ENCODE results near the gene CCT4.
"Not testable (repeated sequence)": the region's sequence is repeated elsewhere in the genome, so short reads cannot be mapped to it uniquely, and the experiment has no call there.

The CCT4 gene

DNA sequence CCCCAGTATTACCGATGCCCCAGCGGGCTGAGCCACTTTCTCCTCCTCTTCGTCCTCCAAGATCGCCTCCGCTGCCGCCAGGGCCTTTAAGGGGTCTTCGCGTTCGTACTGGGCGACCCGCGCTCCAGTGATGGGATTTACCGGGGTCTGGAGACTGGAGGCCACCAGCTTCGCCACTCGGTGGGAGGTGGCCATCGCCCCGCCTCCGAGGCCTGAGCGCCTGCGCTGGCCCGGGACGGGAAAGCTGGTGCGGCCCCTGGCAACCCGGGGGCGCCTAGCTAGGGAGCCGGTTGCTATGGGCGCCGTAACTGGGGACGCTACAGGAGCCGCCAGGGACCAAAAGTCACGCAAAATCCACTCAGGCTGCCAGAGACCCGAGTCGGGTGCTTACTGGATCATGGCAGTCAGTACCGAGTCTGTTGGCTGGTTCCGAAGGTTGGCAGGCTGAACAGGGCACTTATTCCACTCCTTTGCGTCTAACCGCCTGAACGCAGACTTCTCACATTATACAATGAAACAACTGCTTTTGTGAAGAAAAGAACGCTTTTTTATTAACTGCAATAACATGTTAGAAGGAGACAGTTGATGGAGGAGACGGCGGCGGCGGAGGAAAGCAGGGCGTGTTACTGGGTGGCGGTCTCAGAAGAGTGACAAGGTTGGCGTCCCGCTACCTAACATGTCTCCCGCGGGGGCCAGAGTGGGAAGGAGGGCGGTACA is 34.5 kb downstream of the CCT4 start, which contains the start of gene FAM161A:
Gene FAM161A (minus strand): TSS at position 214 of the 717 bp plus-strand sequence. CDS start 19 bp downstream, at position 195.
- peak; percentile 72 for DNase-seq
- Histone ChIP-seq H3K27ac (peak within 1 kb of the TSS; percentile 52), H3K36me3 (replicated peaks) (no peaks in the 10 kb centered on the region), H3K27me3 (replicated peaks) (no peaks in the 10 kb centered on the region), H3K4me3 (ENCODE audit: low read depth, low read length) (peak within 1 kb of the TSS; percentile 88)
- in situ Hi-C loops (cut with HindIII; ENCODE audit: low pct_ligation_motif_present, low sequenced_read_pairs) = no loop called here
- TF ChIP-seq, protein P1, sequence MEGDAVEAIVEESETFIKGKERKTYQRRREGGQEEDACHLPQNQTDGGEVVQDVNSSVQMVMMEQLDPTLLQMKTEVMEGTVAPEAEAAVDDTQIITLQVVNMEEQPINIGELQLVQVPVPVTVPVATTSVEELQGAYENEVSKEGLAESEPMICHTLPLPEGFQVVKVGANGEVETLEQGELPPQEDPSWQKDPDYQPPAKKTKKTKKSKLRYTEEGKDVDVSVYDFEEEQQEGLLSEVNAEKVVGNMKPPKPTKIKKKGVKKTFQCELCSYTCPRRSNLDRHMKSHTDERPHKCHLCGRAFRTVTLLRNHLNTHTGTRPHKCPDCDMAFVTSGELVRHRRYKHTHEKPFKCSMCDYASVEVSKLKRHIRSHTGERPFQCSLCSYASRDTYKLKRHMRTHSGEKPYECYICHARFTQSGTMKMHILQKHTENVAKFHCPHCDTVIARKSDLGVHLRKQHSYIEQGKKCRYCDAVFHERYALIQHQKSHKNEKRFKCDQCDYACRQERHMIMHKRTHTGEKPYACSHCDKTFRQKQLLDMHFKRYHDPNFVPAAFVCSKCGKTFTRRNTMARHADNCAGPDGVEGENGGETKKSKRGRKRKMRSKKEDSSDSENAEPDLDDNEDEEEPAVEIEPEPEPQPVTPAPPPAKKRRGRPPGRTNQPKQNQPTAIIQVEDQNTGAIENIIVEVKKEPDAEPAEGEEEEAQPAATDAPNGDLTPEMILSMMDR (IDR thresholded peaks at IDR 0.05; ENCODE audit: low read depth, low read length, missing control alignments) = no peak

DNA sequence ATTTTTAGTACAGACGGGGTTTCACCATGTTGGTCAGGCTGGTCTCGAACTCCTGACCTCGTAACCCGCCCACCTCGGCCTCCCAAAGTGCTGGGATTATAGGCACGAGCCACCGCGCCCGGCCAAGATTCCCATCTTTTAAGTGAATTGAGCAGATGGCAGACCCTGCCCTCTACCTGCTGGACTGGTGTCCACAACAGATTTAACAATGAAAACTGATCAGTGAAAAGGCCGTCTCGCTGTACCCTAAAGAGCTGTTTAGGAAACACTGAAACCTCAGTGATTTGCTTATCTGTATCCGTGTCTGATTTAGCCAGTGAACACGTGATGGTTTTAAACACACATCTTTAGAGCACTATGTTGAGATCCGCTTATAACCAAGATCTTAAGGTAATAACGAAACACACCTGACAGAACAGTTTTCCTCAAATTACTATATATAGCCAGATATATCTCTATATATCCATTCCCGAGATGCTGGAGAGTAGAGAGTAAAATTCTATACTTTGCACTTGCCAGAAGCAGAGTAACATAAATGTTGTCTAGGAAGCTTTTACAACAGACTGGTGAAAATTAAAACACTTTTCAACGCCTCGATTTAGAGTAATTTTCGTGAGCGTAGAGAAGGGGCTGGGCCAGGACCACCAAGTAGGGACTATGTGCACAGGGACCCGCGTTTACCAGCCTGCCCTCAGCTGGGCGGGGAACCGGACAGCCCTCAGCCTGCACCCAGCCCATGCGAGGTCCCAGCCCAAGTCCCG is 35.2 kb downstream of the CCT4 start:
- in situ Hi-C loops (cut with HindIII; ENCODE audit: low pct_ligation_motif_present, low sequenced_read_pairs) = no loop called here
- TF ChIP-seq, protein P1 (IDR thresholded peaks at IDR 0.05; ENCODE audit: low read depth, low read length, missing control alignments) = peak; percentile 10
- DNase-seq = peak; percentile 40
- H3K4me3 ChIP-seq (ENCODE audit: low read depth, low read length) = peak overlapping the region; percentile 88
- no peaks in the 10 kb centered on the region for H3K36me3 ChIP-seq (replicated peaks)
- peak overlapping the region; percentile 32 for H3K27ac ChIP-seq
- H3K27me3 ChIP-seq (replicated peaks) = no peaks in the 10 kb centered on the region

DNA sequence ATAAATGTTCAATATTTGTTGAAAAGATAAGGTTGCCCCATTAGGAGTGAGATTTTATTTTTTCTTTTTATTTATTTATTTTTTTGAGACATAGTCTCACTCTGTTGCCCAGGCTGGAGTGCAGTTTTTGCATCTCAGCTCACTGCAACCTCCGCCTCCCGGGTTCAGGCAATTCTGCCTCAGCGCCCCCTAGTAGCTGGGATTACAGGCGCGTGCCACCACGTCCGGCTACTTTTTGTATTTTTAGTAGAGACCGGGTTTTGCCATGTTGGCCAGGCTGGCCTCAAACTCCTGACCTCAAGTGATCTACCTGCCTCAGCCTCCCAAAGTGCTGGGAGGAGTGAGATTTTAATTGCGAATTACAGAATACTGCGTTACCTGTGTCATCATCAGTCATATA is 37.2 kb downstream of the CCT4 start:
- DNase-seq; H3K4me3 ChIP-seq (ENCODE audit: low read depth, low read length); H3K36me3 ChIP-seq (replicated peaks); H3K27ac ChIP-seq; in situ Hi-C loops (cut with HindIII; ENCODE audit: low pct_ligation_motif_present, low sequenced_read_pairs); H3K27me3 ChIP-seq (replicated peaks): not testable (repeated sequence)

DNA sequence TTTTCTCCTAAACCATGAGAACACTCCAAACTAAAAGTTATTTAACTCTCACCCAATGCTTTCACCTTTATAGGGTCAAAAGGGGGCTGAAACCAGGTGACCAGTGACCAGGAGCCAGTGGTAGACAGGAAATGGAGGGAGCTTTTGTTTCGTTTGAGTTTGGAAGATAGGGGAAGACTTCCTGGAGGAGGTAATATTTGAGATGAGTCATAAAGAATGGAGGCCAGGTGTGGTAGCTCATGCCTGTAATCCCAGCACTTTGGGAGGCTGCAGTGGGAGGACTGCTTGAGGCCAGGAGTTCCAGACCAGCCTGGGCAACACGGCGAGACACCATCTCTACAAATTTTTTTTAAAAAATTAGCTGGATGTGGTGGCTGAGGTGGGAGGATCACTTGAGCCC is 43.1 kb downstream of the CCT4 start:
- Histone ChIP-seq H3K27me3 (replicated peaks) (no peaks in the 10 kb centered on the region), H3K4me3 (ENCODE audit: low read depth, low read length) (no peak overlapping the region), H3K36me3 (replicated peaks) (no peaks in the 10 kb centered on the region), H3K27ac (no peak overlapping the region)
- DNase-seq = no peak
- in situ Hi-C loops (cut with HindIII; ENCODE audit: low pct_ligation_motif_present, low sequenced_read_pairs) = no loop called here
- TF ChIP-seq, protein P1 (IDR thresholded peaks at IDR 0.05; ENCODE audit: low read depth, low read length, missing control alignments) = no peak

DNA sequence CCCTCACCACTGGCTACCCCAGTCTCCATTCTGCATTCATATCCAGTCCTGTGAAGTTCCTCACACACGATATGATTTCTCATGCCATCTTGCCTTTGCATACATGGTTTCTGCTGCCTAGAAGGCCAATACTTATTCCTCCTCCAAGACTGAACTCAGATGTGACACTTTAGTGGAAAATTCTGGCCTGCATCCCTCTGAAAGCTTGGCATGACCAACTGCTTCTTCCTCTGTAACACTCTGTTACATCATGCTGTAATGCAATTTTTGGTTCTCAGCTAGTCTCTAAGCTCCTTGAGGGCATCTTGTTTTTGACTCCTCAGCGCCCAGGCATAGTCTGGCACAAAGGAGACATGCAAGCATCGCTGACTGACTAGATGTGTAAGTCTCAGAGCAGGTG is 47.2 kb downstream of the CCT4 start:
- TF ChIP-seq, protein P1 (IDR thresholded peaks at IDR 0.05; ENCODE audit: low read depth, low read length, missing control alignments) = no peak
- DNase-seq = no peak
- Histone ChIP-seq H3K27me3 (replicated peaks) (no peaks in the 10 kb centered on the region), H3K4me3 (ENCODE audit: low read depth, low read length) (no peak overlapping the region), H3K36me3 (replicated peaks) (no peaks in the 10 kb centered on the region), H3K27ac (no peak overlapping the region)
- in situ Hi-C loops (cut with HindIII; ENCODE audit: low pct_ligation_motif_present, low sequenced_read_pairs) = no loop called here

DNA sequence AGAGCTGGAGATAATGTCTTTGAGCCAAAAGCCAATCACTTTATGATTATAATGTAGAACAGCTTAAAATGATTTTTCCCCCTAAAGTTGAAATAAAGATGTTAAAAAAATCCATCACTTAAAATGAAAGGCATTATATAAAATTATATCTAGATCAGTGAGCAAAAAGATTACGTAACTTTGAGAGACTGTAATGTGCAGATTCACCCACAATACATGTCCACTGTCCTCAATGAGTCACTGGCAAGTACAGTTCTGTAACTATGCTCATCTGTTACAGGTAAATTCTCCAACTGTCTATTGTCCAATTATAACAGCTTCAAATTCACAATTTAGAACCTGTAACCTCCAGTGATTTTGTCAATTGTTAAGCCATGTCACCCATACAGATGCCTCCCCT is 53.6 kb downstream of the CCT4 start:
- no peak for DNase-seq
- Histone ChIP-seq H3K36me3 (replicated peaks) (no peaks in the 10 kb centered on the region), H3K27ac (no peak overlapping the region), H3K27me3 (replicated peaks) (no peaks in the 10 kb centered on the region), H3K4me3 (ENCODE audit: low read depth, low read length) (no peak overlapping the region)
- in situ Hi-C loops (cut with HindIII; ENCODE audit: low pct_ligation_motif_present, low sequenced_read_pairs) = no loop called here
- TF ChIP-seq, protein P1 (IDR thresholded peaks at IDR 0.05; ENCODE audit: low read depth, low read length, missing control alignments) = no peak
